PFSK-1 (cell line): ENCODE measurements around the gene PPP2R1B.

Experiments used
- POLR2AphosphoS5 ChIP-seq: IDR thresholded peaks from 2 replicates; pipeline ENCODE4 v1.6.1; 2012; ENCODE audit warnings: low read depth, mild to moderate bottlenecking, control low read depth, low read length, moderate library complexity
- TAF1 ChIP-seq: IDR thresholded peaks from 2 replicates; pipeline ENCODE4 v1.6.1; 2012; ENCODE audit warnings: low read length, control low read depth, borderline replicate concordance; ENCODE audit not compliant: insufficient read depth
- TF ChIP-seq, protein P1 (sequence below), 2 experiments: IDR thresholded peaks; 2 replicates each; pipeline versions ENCODE4 v1.6.1 to v1.8.0; 2011 to 2012; ENCODE audit warnings: low read depth in 2 of 2, low read length in 2 of 2, control low read depth in 1 of 2, inconsistent platforms in 1 of 2, mild to moderate bottlenecking in 1 of 2, moderate library complexity in 1 of 2; ENCODE audit not compliant: insufficient read depth in 1 of 2

DNA sequence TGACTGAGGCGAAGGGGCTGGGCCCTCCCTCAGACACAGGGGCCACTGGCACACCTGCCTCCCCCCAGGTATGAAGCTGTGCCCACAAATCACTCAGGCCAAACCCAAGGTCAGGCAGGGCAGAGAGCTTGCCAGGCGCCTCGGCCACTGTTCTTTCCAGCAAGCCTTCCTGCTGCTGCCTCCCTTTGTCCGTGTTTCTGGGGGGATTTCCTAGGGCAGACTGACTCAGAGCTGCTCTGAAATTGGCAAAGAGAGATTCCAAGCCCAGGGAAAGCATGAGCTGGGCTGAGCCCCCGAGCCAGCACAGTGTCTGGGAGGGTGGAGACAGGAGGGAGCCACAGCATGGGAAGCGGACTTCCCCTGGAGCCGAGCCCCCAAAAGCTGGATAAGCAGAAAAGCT is 33.2 kb downstream of the PPP2R1B start:
- TF ChIP-seq POLR2AphosphoS5 (no peak), TAF1 (no peak)
- TF ChIP-seq, protein P1, sequence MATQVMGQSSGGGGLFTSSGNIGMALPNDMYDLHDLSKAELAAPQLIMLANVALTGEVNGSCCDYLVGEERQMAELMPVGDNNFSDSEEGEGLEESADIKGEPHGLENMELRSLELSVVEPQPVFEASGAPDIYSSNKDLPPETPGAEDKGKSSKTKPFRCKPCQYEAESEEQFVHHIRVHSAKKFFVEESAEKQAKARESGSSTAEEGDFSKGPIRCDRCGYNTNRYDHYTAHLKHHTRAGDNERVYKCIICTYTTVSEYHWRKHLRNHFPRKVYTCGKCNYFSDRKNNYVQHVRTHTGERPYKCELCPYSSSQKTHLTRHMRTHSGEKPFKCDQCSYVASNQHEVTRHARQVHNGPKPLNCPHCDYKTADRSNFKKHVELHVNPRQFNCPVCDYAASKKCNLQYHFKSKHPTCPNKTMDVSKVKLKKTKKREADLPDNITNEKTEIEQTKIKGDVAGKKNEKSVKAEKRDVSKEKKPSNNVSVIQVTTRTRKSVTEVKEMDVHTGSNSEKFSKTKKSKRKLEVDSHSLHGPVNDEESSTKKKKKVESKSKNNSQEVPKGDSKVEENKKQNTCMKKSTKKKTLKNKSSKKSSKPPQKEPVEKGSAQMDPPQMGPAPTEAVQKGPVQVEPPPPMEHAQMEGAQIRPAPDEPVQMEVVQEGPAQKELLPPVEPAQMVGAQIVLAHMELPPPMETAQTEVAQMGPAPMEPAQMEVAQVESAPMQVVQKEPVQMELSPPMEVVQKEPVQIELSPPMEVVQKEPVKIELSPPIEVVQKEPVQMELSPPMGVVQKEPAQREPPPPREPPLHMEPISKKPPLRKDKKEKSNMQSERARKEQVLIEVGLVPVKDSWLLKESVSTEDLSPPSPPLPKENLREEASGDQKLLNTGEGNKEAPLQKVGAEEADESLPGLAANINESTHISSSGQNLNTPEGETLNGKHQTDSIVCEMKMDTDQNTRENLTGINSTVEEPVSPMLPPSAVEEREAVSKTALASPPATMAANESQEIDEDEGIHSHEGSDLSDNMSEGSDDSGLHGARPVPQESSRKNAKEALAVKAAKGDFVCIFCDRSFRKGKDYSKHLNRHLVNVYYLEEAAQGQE (IDR thresholded peaks at IDR 0.05; ENCODE audit: insufficient read depth in 1 of 2, low read depth in 2 of 2, low read length in 2 of 2) = no peak
